Cerebellar cortex (tissue), 1 donor: Measurements from ENCODE around the gene SLC22A16.
"Not testable (repeated sequence)": the region's sequence is repeated elsewhere in the genome, so short reads cannot be mapped to it uniquely, and the experiment has no call there.

ENCODE experiments used
- DNase-seq: peaks from one replicate; pipeline ENCODE4 v3.0.0-alpha.2; 2015; ENCODE audit warnings: low spot score

Gene SLC22A16, protein sequence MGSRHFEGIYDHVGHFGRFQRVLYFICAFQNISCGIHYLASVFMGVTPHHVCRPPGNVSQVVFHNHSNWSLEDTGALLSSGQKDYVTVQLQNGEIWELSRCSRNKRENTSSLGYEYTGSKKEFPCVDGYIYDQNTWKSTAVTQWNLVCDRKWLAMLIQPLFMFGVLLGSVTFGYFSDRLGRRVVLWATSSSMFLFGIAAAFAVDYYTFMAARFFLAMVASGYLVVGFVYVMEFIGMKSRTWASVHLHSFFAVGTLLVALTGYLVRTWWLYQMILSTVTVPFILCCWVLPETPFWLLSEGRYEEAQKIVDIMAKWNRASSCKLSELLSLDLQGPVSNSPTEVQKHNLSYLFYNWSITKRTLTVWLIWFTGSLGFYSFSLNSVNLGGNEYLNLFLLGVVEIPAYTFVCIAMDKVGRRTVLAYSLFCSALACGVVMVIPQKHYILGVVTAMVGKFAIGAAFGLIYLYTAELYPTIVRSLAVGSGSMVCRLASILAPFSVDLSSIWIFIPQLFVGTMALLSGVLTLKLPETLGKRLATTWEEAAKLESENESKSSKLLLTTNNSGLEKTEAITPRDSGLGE

GRCh38 chr6:110476046-110476849 is at the start of gene SLC22A16:
SLC22A16 (minus strand) TSS chr6:110476613; CDS start chr6:110476574, 39 bp downstream.
- no peak for DNase-seq

- no peak for DNase-seq
These were observed 48.6 kb upstream of the SLC22A16 start for GRCh38 chr6:110525001-110525400.

DNA sequence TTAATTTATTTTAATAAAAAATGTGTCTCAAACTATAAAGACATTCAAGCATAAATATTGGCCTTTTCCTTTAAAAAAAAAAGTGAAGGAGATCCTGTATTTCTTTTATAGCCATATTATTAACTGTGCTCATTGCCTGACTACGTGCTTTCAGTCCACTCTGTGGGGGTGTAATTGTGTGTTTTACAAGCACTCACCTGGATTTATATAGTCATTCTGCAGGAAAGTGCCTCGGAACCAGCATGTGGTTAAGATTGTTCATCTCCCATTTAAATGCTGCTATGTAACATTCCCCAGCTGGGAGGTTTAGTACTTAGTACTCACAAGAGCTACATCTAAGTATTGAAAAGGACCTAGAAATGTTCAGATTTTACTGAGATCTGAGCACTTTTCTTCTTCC is 47.9 kb upstream of the SLC22A16 start:
- DNase-seq, result peak; percentile 22

DNA sequence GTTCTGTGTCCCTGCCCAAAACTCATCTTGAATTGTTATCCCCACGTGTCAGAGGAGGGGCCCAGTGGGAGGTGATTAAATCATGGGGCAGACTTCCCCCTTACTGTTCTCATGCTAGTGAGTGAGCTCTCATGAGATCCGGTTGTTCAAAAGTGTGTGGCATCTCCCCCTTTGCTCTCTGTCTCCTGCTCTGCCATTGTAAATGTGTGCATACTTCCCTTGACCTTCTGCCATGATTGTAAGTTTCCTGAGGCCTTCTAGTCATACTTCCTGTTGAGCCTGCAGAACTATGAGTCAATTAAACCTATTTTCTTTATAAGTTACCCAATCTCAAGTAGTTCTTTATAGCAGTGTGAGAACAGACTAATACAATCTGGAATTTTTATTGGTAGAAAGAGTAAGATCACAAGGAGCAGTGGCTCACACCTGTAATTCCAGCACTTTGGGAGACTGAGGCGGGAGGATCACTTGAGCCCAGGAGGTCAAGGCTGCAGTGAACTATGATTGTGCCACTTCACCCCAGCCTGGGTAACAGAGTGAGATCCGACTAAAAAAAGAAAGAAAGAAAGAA is 47.1 kb upstream of the SLC22A16 start:
- peak; percentile 21 for DNase-seq

DNA sequence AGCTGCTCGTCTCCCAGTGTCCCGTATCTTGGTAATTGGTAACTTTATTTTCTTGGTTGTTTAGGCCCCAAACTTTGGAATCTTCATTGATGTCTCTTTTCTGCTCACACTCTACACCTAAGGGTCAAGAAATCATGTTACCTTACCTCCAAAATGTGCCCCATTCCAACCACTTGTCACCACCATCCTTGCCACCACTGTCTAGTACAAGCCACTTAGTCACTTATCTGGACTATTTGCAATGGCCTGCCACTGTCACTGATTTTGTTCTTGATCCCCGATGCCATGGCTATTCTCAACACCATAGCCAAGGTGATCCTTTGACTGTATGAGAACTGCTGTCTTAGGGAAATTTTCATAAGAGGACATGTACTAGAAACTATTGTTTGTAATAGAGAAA is 46.0 kb upstream of the SLC22A16 start:
- DNase-seq, result no peak

GRCh38 chr6:110520992-110521543 is 44.7 kb upstream of the SLC22A16 start:
- DNase-seq, result no peak

- peak; percentile 16 for DNase-seq
These were observed 44.0 kb upstream of the SLC22A16 start for GRCh38 chr6:110520209-110520965.

DNA sequence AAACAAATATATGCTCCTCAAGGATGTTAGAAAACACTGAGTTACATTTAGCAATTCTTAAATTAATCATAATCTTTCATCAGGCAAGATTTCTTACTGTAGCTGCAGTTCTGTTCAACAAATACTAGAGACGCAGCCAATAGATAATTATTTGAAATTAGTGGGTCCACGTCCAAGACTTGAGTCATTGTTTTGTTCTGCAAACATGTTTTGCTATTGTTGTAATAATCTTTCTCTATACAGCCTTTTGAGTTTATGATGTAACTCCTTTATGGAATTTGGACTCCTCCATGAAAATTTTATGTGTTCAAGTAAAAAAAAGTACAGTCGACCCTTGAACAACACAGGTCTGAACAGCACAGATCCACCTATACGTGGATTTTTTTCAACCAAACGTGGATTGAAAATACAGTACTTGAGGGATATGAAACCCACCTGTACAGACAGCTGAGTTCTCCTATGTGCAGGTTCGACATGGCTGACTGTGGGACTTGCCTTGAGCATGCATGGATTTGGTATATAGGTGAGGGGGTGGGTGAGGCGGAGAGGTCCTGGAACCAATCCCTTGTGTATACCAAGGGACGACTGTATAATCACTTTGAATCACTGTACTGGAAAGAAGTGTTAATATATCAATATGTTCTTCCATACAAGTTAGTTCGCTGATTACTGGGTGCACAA is 41.3 kb upstream of the SLC22A16 start:
- DNase-seq, result peak; percentile 20

- DNase-seq, result peak; percentile 20
These were observed 40.6 kb upstream of the SLC22A16 start for GRCh38 chr6:110517034-110517433.

DNA sequence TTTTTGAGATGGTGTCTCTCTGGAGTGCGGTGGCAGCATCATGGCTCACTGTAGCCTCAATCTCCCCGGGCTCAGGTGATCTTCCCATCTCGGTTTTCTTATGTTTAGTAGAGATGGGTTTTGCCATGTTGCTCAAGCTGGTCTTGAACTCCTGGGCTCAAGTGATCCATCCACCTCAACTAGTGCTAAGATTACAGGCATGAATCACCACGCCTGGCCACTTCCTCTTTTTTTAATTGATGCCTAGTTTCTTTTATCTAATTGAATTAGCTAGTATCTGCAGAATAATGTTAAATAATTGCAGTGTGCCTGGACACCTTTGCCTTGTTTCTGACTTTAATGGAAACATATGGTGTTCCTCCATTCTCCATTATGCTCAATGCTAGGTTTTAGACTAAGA is 38.4 kb upstream of the SLC22A16 start:
- DNase-seq, result no peak

GRCh38 chr6:110512991-110513390 is 36.6 kb upstream of the SLC22A16 start:
- DNase-seq, result no peak

- DNase-seq, result not testable (repeated sequence)
These were observed 36.1 kb upstream of the SLC22A16 start for GRCh38 chr6:110512549-110512948.

DNA sequence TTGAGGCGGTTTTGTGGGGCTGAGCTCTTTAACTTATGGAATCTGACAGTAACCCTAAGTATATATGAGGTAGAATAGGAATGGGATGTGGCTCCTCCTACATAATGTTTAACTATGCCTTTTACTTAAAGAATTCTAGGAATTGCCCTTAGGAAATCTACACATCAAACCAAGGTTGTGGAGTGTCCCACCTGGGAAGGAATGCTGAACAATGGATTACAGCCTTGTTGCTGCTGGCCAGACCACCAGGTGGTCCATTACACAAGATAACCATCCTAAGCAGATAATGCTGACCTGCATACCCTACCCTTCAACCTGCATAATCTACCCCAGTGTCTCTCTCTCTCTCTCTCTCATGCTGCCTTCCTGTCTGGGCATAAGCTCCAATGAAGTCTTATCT is 35.0 kb upstream of the SLC22A16 start:
- peak; percentile 52 for DNase-seq

- DNase-seq, result peak; percentile 24
These were observed 33.3 kb upstream of the SLC22A16 start for GRCh38 chr6:110509617-110510241.

DNA sequence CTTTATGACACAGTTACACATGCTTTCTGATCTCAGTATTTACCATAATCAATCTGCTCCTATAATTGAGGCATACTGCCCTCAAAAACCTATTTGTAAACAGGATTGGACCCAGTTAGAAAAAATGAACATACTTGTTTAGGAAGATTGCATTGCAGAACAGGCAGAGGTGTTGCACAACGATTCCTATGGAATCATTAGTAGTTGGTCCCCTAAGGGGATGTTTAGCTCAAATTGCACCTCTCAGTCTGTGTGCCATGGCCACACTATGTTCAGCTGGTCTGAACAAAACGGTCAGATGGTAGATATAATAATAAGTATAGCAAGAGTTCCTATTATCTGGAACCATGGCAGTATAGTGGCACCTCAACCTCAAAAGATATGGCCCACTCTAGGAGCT is 28.5 kb upstream of the SLC22A16 start:
- DNase-seq, result not testable (repeated sequence)

GRCh38 chr6:110495949-110496348 is 19.5 kb upstream of the SLC22A16 start:
- peak; percentile 14 for DNase-seq

- DNase-seq, result no peak
These were observed 16.9 kb upstream of the SLC22A16 start for GRCh38 chr6:110493253-110493800.

DNA sequence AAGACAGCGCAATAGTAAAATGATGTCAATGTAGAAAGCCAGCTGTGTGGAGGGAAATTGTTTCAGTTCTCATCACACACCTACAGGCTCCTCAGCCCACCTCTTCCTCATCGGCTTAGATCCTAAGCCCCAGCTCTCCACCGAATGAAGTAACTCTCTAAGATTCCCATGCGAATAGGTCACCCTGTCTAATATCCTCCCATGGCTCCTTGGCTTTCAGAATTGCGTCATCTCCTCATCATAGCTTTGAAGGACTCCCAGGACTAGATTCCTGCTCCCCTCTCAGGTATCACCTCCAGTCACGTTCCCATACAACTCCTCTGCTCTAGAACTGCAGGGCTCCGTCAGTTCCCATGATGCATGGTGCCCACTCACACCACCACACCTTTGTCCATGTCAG is 16.2 kb upstream of the SLC22A16 start:
- peak; percentile 49 for DNase-seq

- peak; percentile 51 for DNase-seq
These were observed 15.4 kb upstream of the SLC22A16 start for GRCh38 chr6:110491644-110492317.
